Measurements from ENCODE around the gene ICAM1.

The ICAM1 gene

DNA sequence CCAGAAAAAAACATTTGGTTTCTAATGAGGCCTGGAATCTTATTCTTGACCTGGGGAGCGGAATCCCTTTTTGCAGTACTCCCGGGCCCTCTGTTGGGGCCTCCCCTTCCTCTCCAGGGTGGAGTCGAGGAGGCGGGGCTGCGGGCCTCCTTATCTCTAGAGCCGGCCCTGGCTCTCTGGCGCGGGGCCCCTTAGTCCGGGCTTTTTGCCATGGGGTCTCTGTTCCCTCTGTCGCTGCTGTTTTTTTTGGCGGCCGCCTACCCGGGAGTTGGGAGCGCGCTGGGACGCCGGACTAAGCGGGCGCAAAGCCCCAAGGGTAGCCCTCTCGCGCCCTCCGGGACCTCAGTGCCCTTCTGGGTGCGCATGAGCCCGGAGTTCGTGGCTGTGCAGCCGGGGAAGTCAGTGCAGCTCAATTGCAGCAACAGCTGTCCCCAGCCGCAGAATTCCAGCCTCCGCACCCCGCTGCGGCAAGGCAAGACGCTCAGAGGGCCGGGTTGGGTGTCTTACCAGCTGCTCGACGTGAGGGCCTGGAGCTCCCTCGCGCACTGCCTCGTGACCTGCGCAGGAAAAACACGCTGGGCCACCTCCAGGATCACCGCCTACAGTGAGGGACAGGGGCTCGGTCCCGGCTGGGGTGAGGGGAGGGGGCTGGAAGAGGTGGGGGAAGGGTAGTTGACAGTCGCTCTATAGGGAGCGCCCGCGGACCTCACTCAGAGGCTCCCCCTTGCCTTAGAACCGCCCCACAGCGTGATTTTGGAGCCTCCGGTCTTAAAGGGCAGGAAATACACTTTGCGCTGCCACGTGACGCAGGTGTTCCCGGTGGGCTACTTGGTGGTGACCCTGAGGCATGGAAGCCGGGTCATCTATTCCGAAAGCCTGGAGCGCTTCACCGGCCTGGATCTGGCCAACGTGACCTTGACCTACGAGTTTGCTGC is 16.1 kb downstream of the ICAM1 start, which contains the start of gene ICAM4:
ICAM4 (plus strand) TSS at position 153 of the 935 bp plus-strand sequence; CDS start at position 211, 58 bp downstream.
- Histone ChIP-seq H3K4me1 (peaks cover 69% of the 10 kb centered on the region), H3K27me3 (peaks cover 58% of the 10 kb centered on the region), H3K4me2 (peak within 1 kb of the TSS; percentile 93), H3K4me3 (peak within 1 kb of the TSS; percentile 62), H3K9ac (peak within 1 kb of the TSS; percentile 40; the same call in 1 of the 2 replicates), H4K20me1 (peaks cover 52% of the 10 kb centered on the region), H3K27ac (peak within 1 kb of the TSS; percentile 33; the same call in 1 of the 2 replicates), H3K9me3 (no peaks in the 10 kb centered on the region), H3K36me3 (peaks cover 33% of the 10 kb centered on the region)
- TF ChIP-seq Cebpa-rat (IDR thresholded peaks at IDR 0.05): no peak

DNA sequence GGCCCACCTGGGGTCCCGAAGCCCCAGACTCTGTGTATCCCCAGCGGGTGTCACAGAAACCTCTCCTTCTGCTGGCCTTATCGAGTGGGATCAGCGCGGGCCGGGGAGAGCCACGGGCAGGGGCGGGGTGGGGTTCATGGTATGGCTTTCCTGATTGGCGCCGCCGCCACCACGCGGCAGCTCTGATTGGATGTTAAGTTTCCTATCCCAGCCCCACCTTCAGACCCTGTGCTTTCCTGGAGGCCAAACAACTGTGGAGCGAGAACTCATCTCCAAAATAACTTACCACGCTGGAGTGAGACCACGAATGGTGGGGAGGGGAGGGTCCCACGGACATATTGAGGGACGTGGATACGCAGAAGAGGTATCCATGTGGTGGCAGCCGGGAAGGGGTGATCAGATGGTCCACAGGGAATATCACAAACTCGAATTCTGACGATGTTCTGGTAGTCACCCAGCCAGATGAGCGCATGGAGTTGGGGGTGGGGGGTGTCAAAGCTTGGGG is 17.8 kb downstream of the ICAM1 start:
- Histone ChIP-seq H3K27me3 (peaks cover 74% of the 10 kb centered on the region), H3K4me2 (peak overlapping the region; percentile 93), H4K20me1 (peaks cover 69% of the 10 kb centered on the region), H3K27ac (no peak overlapping the region), H3K9ac (no peak overlapping the region), H3K36me3 (peaks cover 25% of the 10 kb centered on the region), H3K4me1 (peaks cover 81% of the 10 kb centered on the region), H3K4me3 (peak overlapping the region; percentile 62), H3K9me3 (peaks cover 10% of the 10 kb centered on the region)
- no peak for TF ChIP-seq Cebpa-rat (IDR thresholded peaks at IDR 0.05)

DNA sequence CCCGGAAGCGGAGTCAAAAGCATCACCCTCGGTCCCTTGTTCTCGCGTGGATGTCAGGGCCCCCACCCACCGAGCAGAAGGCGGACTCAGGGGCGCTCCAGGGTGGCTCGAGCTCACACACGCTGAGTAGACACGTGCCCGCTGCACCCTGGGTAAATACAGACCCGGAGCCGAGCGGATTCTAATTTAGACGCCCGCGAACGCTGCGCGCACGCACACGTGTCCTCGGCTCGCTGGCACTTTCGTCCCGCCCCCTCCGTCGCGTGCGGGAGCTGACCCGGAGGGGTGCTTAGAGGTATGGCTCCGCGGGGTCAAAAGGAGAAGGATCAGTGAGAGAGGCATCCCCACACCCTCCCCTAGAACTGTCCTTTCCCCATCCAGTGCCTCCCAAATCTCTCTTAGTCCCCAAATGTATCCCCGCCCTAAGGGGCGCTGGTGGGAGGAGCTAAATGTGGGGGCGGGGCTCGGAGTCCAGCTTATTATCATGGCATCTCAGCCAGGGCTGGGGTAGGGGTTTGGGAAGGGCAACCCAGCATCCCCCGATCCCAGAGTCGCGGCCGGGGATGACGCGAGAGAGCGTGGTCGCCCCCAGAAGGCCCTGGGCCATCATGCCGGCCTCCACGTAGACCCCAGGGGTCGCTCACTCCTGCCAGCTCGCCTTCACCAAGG is 18.4 kb downstream of the ICAM1 start:
- H3K4me1 ChIP-seq: peaks cover 81% of the 10 kb centered on the region
- H3K27ac ChIP-seq: no peak overlapping the region
- H3K27me3 ChIP-seq: peaks cover 80% of the 10 kb centered on the region
- H3K4me3 ChIP-seq: peak overlapping the region; percentile 62
- H3K9ac ChIP-seq: no peak overlapping the region
- no peak for TF ChIP-seq Cebpa-rat (IDR thresholded peaks at IDR 0.05)
- H3K9me3 ChIP-seq: peaks cover 13% of the 10 kb centered on the region
- H3K4me2 ChIP-seq: peak overlapping the region; percentile 93
- H3K36me3 ChIP-seq: peaks cover 19% of the 10 kb centered on the region
- peaks cover 75% of the 10 kb centered on the region for H4K20me1 ChIP-seq

DNA sequence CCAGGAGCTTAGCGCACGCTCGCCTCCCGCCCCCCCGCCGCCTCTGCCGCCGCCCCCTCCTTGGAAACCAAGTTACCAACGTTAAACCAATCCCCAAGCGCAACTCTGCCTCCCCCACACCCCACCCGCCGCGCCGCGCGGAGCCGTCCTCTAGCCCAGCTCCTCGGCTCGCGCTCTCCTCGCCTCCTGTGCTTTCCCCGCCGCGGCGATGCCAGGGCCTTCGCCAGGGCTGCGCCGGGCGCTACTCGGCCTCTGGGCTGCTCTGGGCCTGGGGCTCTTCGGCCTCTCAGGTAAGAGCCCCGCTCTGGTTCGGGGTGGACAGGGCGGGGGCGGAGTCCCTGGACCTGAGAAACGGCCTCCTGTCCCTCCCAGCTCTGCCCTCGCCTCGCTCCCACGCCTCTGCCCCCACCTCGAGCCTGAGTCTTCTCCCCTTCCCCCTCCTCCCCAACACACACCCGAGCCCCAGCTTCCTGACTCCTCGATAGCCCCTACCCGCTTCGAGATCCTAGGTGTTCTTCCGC is 19.0 kb downstream of the ICAM1 start, which contains the start of gene ICAM5:
ICAM5 (plus strand) TSS at position 117 of the 521 bp plus-strand sequence; CDS start at position 209, 92 bp downstream.
- peaks cover 79% of the 10 kb centered on the region for H4K20me1 ChIP-seq
- no peak for TF ChIP-seq Cebpa-rat (IDR thresholded peaks at IDR 0.05)
- H3K4me1 ChIP-seq: peaks cover 81% of the 10 kb centered on the region
- no peak within 1 kb of the TSS for H3K27ac ChIP-seq
- H3K9me3 ChIP-seq: peaks cover 13% of the 10 kb centered on the region
- H3K4me3 ChIP-seq: peak within 1 kb of the TSS; percentile 62
- H3K27me3 ChIP-seq: peaks cover 86% of the 10 kb centered on the region
- H3K4me2 ChIP-seq: peak within 1 kb of the TSS; percentile 93
- peaks cover 13% of the 10 kb centered on the region for H3K36me3 ChIP-seq
- H3K9ac ChIP-seq: no peak within 1 kb of the TSS

DNA sequence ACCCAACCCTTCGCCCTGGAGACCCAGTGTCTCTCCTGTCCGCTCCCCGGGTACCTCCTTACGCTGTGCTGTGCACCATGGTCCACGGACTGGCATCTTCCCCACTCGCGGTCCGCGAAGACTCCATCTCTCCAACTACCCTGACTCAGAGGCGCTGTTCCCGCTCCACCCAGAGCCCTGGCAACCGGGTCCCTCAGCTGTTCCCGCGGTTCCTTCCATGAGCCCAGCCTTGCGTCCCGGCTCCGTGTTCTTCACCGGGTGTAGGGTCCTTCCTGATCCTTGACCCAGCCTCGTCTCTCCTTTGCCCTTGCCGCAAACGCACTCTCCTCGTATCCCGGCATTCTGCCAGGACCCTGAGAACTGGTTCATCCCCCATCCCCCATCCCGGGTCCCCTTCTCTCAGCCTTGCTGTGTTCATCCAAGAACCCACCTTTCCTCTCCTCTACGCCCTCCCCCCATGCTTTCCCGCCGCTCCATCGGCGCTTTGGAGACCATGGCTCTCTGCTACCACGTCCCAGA is 19.5 kb downstream of the ICAM1 start:
- no peak overlapping the region for H3K9ac ChIP-seq
- H3K4me1 ChIP-seq: peaks cover 83% of the 10 kb centered on the region
- no peak for TF ChIP-seq Cebpa-rat (IDR thresholded peaks at IDR 0.05)
- H3K9me3 ChIP-seq: peaks cover 13% of the 10 kb centered on the region
- peaks cover 91% of the 10 kb centered on the region for H3K27me3 ChIP-seq
- peaks cover 79% of the 10 kb centered on the region for H4K20me1 ChIP-seq
- H3K4me3 ChIP-seq: peak overlapping the region; percentile 62
- H3K4me2 ChIP-seq: peak overlapping the region; percentile 93
- H3K36me3 ChIP-seq: peaks cover 8% of the 10 kb centered on the region
- H3K27ac ChIP-seq: no peak overlapping the region

DNA sequence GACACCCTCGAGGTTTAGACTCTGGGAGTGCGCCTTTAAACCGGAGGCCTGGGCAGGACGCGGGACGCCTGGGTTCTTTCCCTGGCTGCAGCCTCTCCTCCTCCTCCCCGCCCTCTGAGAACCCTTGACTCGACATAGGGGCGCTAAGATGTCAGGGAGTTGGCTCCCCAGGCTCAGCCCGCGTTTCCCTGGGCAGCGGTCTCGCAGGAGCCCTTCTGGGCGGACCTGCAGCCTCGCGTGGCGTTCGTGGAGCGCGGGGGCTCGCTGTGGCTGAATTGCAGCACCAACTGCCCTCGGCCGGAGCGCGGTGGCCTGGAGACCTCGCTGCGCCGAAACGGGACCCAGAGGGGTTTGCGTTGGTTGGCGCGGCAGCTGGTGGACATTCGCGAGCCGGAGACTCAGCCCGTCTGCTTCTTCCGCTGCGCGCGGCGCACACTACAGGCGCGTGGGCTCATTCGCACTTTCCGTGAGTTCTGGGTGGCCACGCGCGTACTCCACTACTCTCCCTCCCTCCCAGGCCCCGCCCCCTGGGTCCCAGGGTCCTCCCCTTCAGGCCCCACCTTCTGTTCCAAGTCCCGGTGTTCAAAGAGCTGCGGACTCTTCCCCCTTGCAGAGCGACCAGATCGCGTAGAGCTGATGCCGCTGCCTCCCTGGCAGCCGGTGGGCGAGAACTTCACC is 20.1 kb downstream of the ICAM1 start:
- Histone ChIP-seq H3K27me3 (peaks cover 97% of the 10 kb centered on the region), H3K27ac (no peak overlapping the region), H3K9me3 (peaks cover 13% of the 10 kb centered on the region), H3K36me3 (peaks cover 2% of the 10 kb centered on the region; the same call in 1 of the 2 replicates), H3K4me3 (peak overlapping the region; percentile 62), H3K4me2 (peak overlapping the region; percentile 93), H3K9ac (peak overlapping the region; percentile 22; the same call in 1 of the 2 replicates), H4K20me1 (peaks cover 77% of the 10 kb centered on the region), H3K4me1 (peaks cover 83% of the 10 kb centered on the region)
- no peak for TF ChIP-seq Cebpa-rat (IDR thresholded peaks at IDR 0.05)

DNA sequence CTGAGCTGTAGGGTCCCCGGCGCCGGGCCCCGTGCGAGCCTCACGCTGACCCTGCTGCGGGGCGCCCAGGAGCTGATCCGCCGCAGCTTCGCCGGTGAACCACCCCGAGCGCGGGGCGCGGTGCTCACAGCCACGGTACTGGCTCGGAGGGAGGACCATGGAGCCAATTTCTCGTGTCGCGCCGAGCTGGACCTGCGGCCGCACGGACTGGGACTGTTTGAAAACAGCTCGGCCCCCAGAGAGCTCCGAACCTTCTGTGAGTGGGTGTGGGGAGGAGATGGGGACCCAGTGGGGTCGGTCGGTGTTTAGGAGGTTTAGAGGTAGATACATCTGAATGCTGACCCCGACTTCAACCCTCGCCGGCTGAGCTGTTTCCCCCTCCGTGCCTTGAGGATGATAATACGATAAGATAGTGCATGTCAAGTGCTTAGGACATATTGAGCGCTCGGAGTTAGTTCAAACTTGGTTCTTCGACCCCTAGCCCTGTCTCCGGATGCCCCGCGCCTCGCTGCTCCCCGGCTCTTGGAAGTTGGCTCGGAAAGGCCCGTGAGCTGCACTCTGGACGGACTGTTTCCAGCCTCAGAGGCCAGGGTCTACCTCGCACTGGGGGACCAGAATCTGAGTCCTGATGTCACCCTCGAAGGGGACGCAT is 20.8 kb downstream of the ICAM1 start:
- TF ChIP-seq Cebpa-rat (IDR thresholded peaks at IDR 0.05): no peak
- Histone ChIP-seq H3K4me1 (peaks cover 81% of the 10 kb centered on the region), H3K4me2 (peak overlapping the region; percentile 93), H3K27ac (no peak overlapping the region), H3K36me3 (no peaks in the 10 kb centered on the region), H4K20me1 (peaks cover 74% of the 10 kb centered on the region), H3K9me3 (peaks cover 13% of the 10 kb centered on the region), H3K4me3 (peak overlapping the region; percentile 62), H3K9ac (peak overlapping the region; percentile 22; the same call in 1 of the 2 replicates), H3K27me3 (peaks cover 100% of the 10 kb centered on the region)

DNA sequence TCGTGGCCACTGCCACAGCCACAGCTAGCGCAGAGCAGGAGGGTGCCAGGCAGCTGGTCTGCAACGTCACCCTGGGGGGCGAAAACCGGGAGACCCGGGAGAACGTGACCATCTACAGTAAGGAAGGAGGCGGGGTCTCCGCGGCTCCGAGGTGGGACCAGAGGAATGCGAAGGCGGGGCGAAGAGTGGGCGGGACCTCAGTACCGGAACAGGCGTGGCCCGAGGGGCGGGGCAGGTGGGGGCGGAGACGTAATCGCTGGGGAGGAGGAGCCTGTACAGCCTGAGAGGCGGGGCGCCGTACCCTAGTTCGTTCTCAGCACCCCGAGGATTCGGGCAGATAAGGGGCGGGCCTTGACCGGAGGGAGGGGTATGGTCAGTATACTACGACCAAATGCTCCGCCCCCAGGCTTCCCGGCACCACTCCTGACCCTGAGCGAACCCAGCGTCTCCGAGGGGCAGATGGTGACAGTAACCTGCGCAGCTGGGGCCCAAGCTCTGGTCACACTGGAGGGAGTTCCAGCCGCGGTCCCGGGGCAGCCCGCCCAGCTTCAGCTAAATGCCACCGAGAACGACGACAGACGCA is 21.4 kb downstream of the ICAM1 start:
- Histone ChIP-seq H3K27ac (no peak overlapping the region), H4K20me1 (peaks cover 70% of the 10 kb centered on the region), H3K4me2 (peak overlapping the region; percentile 93), H3K4me1 (peaks cover 75% of the 10 kb centered on the region), H3K9me3 (peaks cover 13% of the 10 kb centered on the region), H3K36me3 (no peaks in the 10 kb centered on the region), H3K9ac (no peak overlapping the region), H3K4me3 (peak overlapping the region; percentile 62), H3K27me3 (peaks cover 100% of the 10 kb centered on the region)
- TF ChIP-seq Cebpa-rat (IDR thresholded peaks at IDR 0.05): no peak

Measured in BLaER1 (cell line).